ENCODE results near the gene CCDC85C. TPM values are rescaled to one million over a fixed set of nuclear protein-coding genes. Genes with fewer than 3 reads are reported as not detected.

The CCDC85C gene
- total RNA-seq, 6 donors from 2014 or later, result 5.2 to 31.0 (median 20.4) TPM

- TF ChIP-seq EP300 (IDR thresholded peaks at IDR 0.05) (no peak), POLR2A (IDR thresholded peaks at IDR 0.05) (no peak), POLR2AphosphoS5 (IDR thresholded peaks at IDR 0.05) (no peak), CTCF (IDR thresholded peaks at IDR 0.05) (no peak)
- Histone ChIP-seq H3K9me3 (no peaks in the 10 kb centered on the region), H3K4me3 (no peak overlapping the region), H3K27ac (peak overlapping the region in 2 of 4 donors; percentile 2 to 48), H3K4me1 (peaks cover 31 to 44% (median 33%) of the 10 kb centered on the region in 4 donors), H3K36me3 (no peaks in the 10 kb centered on the region), H3K27me3 (no peaks in the 10 kb centered on the region)
- 70 to 87% methylated on average over 6 to 13 of the region's 13 CpGs for WGBS, 2 donors
- ATAC-seq (ENCODE audit: low FRiP score in 2 of 2), result peak in 1 of 2 donors; percentile 6
- DNase-seq, result peak in 1 of 2 donors; percentile 71
Measured at GRCh38 chr14:99586761-99587459, 17.1 kb downstream of the CCDC85C start.

- Histone ChIP-seq H3K9me3 (no peaks in the 10 kb centered on the region), H3K27ac (no peak overlapping the region), H3K4me3 (no peak overlapping the region), H3K4me1 (peaks cover 27 to 43% (median 30%) of the 10 kb centered on the region in 4 donors), H3K27me3 (no peaks in the 10 kb centered on the region), H3K36me3 (no peaks in the 10 kb centered on the region)
- no peak for TF ChIP-seq EP300 (IDR thresholded peaks at IDR 0.05)
- TF ChIP-seq CTCF (IDR thresholded peaks at IDR 0.05), result no peak
- no peak for TF ChIP-seq POLR2AphosphoS5 (IDR thresholded peaks at IDR 0.05)
- TF ChIP-seq POLR2A (IDR thresholded peaks at IDR 0.05), result no peak
- no peak for ATAC-seq (ENCODE audit: low FRiP score in 2 of 2)
- peak in 1 of 2 donors; percentile 50 for DNase-seq
- 82 to 87% methylated on average over 9 to 13 of the region's 16 CpGs for WGBS, 2 donors
Measured at GRCh38 chr14:99586054-99586760, 17.8 kb downstream of the CCDC85C start.

- DNase-seq, result no peak
- Histone ChIP-seq H3K9me3 (no peaks in the 10 kb centered on the region), H3K4me1 (peaks cover 18 to 38% (median 23%) of the 10 kb centered on the region in 4 donors), H3K4me3 (no peak overlapping the region), H3K27me3 (no peaks in the 10 kb centered on the region), H3K36me3 (no peaks in the 10 kb centered on the region), H3K27ac (no peak overlapping the region)
- ATAC-seq (ENCODE audit: low FRiP score in 2 of 2), result no peak
- TF ChIP-seq CTCF (IDR thresholded peaks at IDR 0.05) (no peak), POLR2AphosphoS5 (IDR thresholded peaks at IDR 0.05) (no peak), EP300 (IDR thresholded peaks at IDR 0.05) (no peak), POLR2A (IDR thresholded peaks at IDR 0.05) (no peak)
- WGBS, 2 donors, result 88 to 100% methylated on average over 2 to 3 of the region's 3 CpGs
Measured at GRCh38 chr14:99584823-99585222, 19.2 kb downstream of the CCDC85C start.

GRCh38 chr14:99581938-99582337 lies 22.1 kb downstream of the CCDC85C start:
- TF ChIP-seq POLR2AphosphoS5 (IDR thresholded peaks at IDR 0.05) (no peak), CTCF (IDR thresholded peaks at IDR 0.05) (no peak), EP300 (IDR thresholded peaks at IDR 0.05) (no peak), POLR2A (IDR thresholded peaks at IDR 0.05) (no peak)
- Histone ChIP-seq H3K27ac (no peak overlapping the region), H3K4me1 (peaks cover 23 to 40% (median 25%) of the 10 kb centered on the region in 4 donors), H3K36me3 (no peaks in the 10 kb centered on the region), H3K27me3 (no peaks in the 10 kb centered on the region), H3K9me3 (no peaks in the 10 kb centered on the region), H3K4me3 (no peak overlapping the region)
- peak in 1 of 2 donors; percentile 47 for DNase-seq
- ATAC-seq (ENCODE audit: low FRiP score in 2 of 2), result no peak
- 94 to 98% methylated on average over 8 to 11 of the region's 11 CpGs for WGBS, 2 donors
